ENCODE measurements around the gene DCLK1. TPM values are rescaled to one million over a fixed set of nuclear protein-coding genes. Genes with fewer than 3 reads are reported as not detected.

The DCLK1 gene
- total RNA-seq, 1 donor from 2014 or later = 2.9 TPM

GRCh38 chr13:36061054-36061453 is 70.1 kb downstream of the DCLK1 start:
- no peak for TF ChIP-seq CTCF (IDR thresholded peaks at IDR 0.05; ENCODE audit: insufficient read depth, low read length, poor library complexity, severe bottlenecking)
- DNase-seq (ENCODE audit: low read depth) = no peak
- Histone ChIP-seq H3K36me3 (ENCODE audit: control insufficient read depth, insufficient read depth, low read length) (no peaks in the 10 kb centered on the region), H3K27me3 (ENCODE audit: control insufficient read depth, insufficient read depth, low read length) (no peaks in the 10 kb centered on the region), H3K4me3 (ENCODE audit: low read depth, low read length) (no peak overlapping the region)

GRCh38 chr13:36059321-36059720 is 71.9 kb downstream of the DCLK1 start:
- Histone ChIP-seq H3K36me3 (ENCODE audit: control insufficient read depth, insufficient read depth, low read length) (no peaks in the 10 kb centered on the region), H3K27me3 (ENCODE audit: control insufficient read depth, insufficient read depth, low read length) (no peaks in the 10 kb centered on the region), H3K4me3 (ENCODE audit: low read depth, low read length) (no peak overlapping the region)
- no peak for TF ChIP-seq CTCF (IDR thresholded peaks at IDR 0.05; ENCODE audit: insufficient read depth, low read length, poor library complexity, severe bottlenecking)
- DNase-seq (ENCODE audit: low read depth) = no peak

- H3K4me3 ChIP-seq (ENCODE audit: low read depth, low read length) = no peak overlapping the region
- no peaks in the 10 kb centered on the region for H3K36me3 ChIP-seq (ENCODE audit: control insufficient read depth, insufficient read depth, low read length)
- no peak for DNase-seq (ENCODE audit: low read depth)
- TF ChIP-seq CTCF (IDR thresholded peaks at IDR 0.05; ENCODE audit: insufficient read depth, low read length, poor library complexity, severe bottlenecking) = no peak
- H3K27me3 ChIP-seq (ENCODE audit: control insufficient read depth, insufficient read depth, low read length) = no peaks in the 10 kb centered on the region
Observed at GRCh38 chr13:36058116-36058515, 73.1 kb downstream of the DCLK1 start.

GRCh38 chr13:36057547-36057946 is 73.6 kb downstream of the DCLK1 start:
- no peak for DNase-seq (ENCODE audit: low read depth)
- TF ChIP-seq CTCF (IDR thresholded peaks at IDR 0.05; ENCODE audit: insufficient read depth, low read length, poor library complexity, severe bottlenecking) = no peak
- Histone ChIP-seq H3K27me3 (ENCODE audit: control insufficient read depth, insufficient read depth, low read length) (no peaks in the 10 kb centered on the region), H3K4me3 (ENCODE audit: low read depth, low read length) (no peak overlapping the region), H3K36me3 (ENCODE audit: control insufficient read depth, insufficient read depth, low read length) (no peaks in the 10 kb centered on the region)

GRCh38 chr13:36057041-36057440 is 74.1 kb downstream of the DCLK1 start:
- Histone ChIP-seq H3K36me3 (ENCODE audit: control insufficient read depth, insufficient read depth, low read length) (no peaks in the 10 kb centered on the region), H3K27me3 (ENCODE audit: control insufficient read depth, insufficient read depth, low read length) (no peaks in the 10 kb centered on the region), H3K4me3 (ENCODE audit: low read depth, low read length) (no peak overlapping the region)
- DNase-seq (ENCODE audit: low read depth) = no peak
- TF ChIP-seq CTCF (IDR thresholded peaks at IDR 0.05; ENCODE audit: insufficient read depth, low read length, poor library complexity, severe bottlenecking) = no peak

- DNase-seq (ENCODE audit: low read depth) = no peak
- H3K36me3 ChIP-seq (ENCODE audit: control insufficient read depth, insufficient read depth, low read length) = no peaks in the 10 kb centered on the region
- no peaks in the 10 kb centered on the region for H3K27me3 ChIP-seq (ENCODE audit: control insufficient read depth, insufficient read depth, low read length)
- H3K4me3 ChIP-seq (ENCODE audit: low read depth, low read length) = no peak overlapping the region
- TF ChIP-seq CTCF (IDR thresholded peaks at IDR 0.05; ENCODE audit: insufficient read depth, low read length, poor library complexity, severe bottlenecking) = no peak
Observed at GRCh38 chr13:36055366-36055765, 75.8 kb downstream of the DCLK1 start.
